ENCODE measurements around the gene UBE4B. TPM values are rescaled to one million over a fixed set of nuclear protein-coding genes. Genes with fewer than 3 reads are reported as not detected.
A peak's percentile ranks its signal among the peaks of the same experiment; 100 is the strongest.

Gene UBE4B
- polyA plus RNA-seq, 3 donors: 6.0 to 34.6 (median 9.2) TPM

DNA sequence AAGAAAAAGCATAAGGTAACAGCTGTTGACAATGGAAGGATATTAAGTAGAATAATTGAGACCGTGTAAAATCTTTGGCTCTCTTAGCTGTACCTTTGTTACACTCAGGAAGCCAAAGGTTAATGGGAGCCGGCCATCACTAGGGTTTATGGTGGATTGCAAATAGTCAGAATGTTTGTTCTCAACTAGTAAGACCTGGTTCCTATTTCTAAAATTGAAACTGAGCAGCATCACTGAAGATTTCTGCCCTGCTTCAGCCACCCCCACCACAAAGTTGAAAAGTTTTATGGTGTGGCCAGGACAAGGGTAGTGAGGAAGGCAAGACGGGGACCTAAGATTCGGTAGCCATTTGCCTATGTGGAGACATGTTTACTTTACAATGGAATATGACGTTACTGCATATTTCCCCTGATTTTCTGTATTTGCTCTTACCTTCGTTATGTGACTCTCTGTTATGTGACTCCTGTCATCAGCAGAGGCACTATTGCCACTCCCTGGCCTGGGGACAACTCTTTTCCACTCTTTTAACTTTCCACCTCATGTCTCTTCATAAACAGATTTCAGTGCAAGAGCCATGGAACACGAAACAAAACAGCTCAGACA is 136.3 kb downstream of the UBE4B start:
- 94% methylated on average over 4 of the region's 7 CpGs for WGBS (ENCODE audit: insufficient coverage)
- no peaks in the 10 kb centered on the region for H3K9me3 ChIP-seq (replicated peaks in 1 of 2; ENCODE audit: control insufficient read depth in 1 of 2, insufficient read depth in 1 of 2, low read length in 2 of 2)
- H3K27me3 Mint-ChIP-seq (ENCODE audit: low read depth in 3 of 3): no peaks in the 10 kb centered on the region
- H3K79me2 ChIP-seq (ENCODE audit: insufficient read depth, low read length): no peaks in the 10 kb centered on the region
- no peaks in the 10 kb centered on the region for H3K4me1 Mint-ChIP-seq
- no peak overlapping the region for H3K4me2 ChIP-seq (replicated peaks; ENCODE audit: extremely low read depth, low read length, poor library complexity, severe bottlenecking)
- no peaks in the 10 kb centered on the region for H3K27me3 ChIP-seq (ENCODE audit: control insufficient read depth in 2 of 2, insufficient read depth in 2 of 2, low read length in 2 of 2)
- H3K4me1 ChIP-seq (ENCODE audit: control insufficient read depth in 1 of 2, insufficient read depth in 2 of 2, low read length in 2 of 2): no peaks in the 10 kb centered on the region
- intact Hi-C loops (cut with micrococcal nuclease): no loop called here
- no peaks in the 10 kb centered on the region for H4K20me1 ChIP-seq (ENCODE audit: insufficient read depth, low read length)
- peak overlapping the region in 1 of 7 donors; percentile 87 for H3K27ac Mint-ChIP-seq
- H2AFZ ChIP-seq (ENCODE audit: insufficient read depth, low read depth, low read length, poor library complexity, severe bottlenecking): no peak overlapping the region
- TF ChIP-seq, protein P1, sequence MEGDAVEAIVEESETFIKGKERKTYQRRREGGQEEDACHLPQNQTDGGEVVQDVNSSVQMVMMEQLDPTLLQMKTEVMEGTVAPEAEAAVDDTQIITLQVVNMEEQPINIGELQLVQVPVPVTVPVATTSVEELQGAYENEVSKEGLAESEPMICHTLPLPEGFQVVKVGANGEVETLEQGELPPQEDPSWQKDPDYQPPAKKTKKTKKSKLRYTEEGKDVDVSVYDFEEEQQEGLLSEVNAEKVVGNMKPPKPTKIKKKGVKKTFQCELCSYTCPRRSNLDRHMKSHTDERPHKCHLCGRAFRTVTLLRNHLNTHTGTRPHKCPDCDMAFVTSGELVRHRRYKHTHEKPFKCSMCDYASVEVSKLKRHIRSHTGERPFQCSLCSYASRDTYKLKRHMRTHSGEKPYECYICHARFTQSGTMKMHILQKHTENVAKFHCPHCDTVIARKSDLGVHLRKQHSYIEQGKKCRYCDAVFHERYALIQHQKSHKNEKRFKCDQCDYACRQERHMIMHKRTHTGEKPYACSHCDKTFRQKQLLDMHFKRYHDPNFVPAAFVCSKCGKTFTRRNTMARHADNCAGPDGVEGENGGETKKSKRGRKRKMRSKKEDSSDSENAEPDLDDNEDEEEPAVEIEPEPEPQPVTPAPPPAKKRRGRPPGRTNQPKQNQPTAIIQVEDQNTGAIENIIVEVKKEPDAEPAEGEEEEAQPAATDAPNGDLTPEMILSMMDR (IDR thresholded peaks at IDR 0.05): no peak
- no peak overlapping the region for H3K4me3 ChIP-seq (replicated peaks in 1 of 3; ENCODE audit: low read depth in 2 of 3, low read length in 3 of 3)
- no peak for DNase-seq
- no peak overlapping the region for H3K27ac ChIP-seq (ENCODE audit: low read depth in 1 of 2, low read length in 2 of 2)
- no peak overlapping the region for H3K9ac ChIP-seq (ENCODE audit: insufficient read depth, low read length, poor library complexity, severe bottlenecking)
- peaks cover 0 to under 1% (median 0%) of the 10 kb centered on the region in 7 donors for H3K9me3 Mint-ChIP-seq
- no peak overlapping the region for H3K4me3 Mint-ChIP-seq
- peaks cover 78 to 93% of the 10 kb centered on the region in 2 donors for H3K36me3 ChIP-seq (replicated peaks in 1 of 2; ENCODE audit: control insufficient read depth in 1 of 2, insufficient read depth in 2 of 2, low read length in 2 of 2)
- peaks cover 75 to 95% of the 10 kb centered on the region in 2 donors for H3K36me3 Mint-ChIP-seq

DNA sequence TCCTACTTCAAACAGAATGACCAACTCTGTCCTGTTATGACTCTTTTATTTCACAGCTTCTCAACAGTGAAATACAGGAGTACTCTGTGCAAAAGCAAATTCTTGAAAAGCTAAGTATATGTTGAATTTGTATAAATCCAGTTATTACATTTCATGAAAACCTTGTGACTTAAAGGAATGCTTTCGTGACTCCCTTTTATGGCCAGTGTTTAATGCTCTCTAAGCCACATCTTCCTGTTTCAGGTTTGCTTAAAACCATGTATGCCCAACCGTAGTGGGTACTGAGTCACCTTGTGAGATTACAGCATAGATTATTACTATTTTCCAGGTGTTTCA is 137.4 kb downstream of the UBE4B start:
- no CpG with 5 or more reads among the region's 2 CpGs for WGBS (ENCODE audit: insufficient coverage)
- no peaks in the 10 kb centered on the region for H3K4me1 ChIP-seq (ENCODE audit: control insufficient read depth in 1 of 2, insufficient read depth in 2 of 2, low read length in 2 of 2)
- H3K9ac ChIP-seq (ENCODE audit: insufficient read depth, low read length, poor library complexity, severe bottlenecking): no peak overlapping the region
- H3K27ac ChIP-seq (ENCODE audit: low read depth in 1 of 2, low read length in 2 of 2): no peak overlapping the region
- H3K4me3 ChIP-seq (replicated peaks in 1 of 3; ENCODE audit: low read depth in 2 of 3, low read length in 3 of 3): no peak overlapping the region
- intact Hi-C loops (cut with micrococcal nuclease): no loop called here
- Mint-ChIP-seq H3K4me1 (no peaks in the 10 kb centered on the region), H3K9me3 (peaks cover 0 to 4% (median 0%) of the 10 kb centered on the region in 7 donors), H3K4me3 (no peak overlapping the region), H3K36me3 (peaks cover 71 to 97% of the 10 kb centered on the region in 2 donors), H3K27ac (no peak overlapping the region), H3K27me3 (ENCODE audit: low read depth in 3 of 3) (no peaks in the 10 kb centered on the region)
- peaks cover 71 to 90% of the 10 kb centered on the region in 2 donors for H3K36me3 ChIP-seq (replicated peaks in 1 of 2; ENCODE audit: control insufficient read depth in 1 of 2, insufficient read depth in 2 of 2, low read length in 2 of 2)
- no peak overlapping the region for H2AFZ ChIP-seq (ENCODE audit: insufficient read depth, low read depth, low read length, poor library complexity, severe bottlenecking)
- no peaks in the 10 kb centered on the region for H3K27me3 ChIP-seq (ENCODE audit: control insufficient read depth in 2 of 2, insufficient read depth in 2 of 2, low read length in 2 of 2)
- TF ChIP-seq, protein P1 (IDR thresholded peaks at IDR 0.05): no peak
- no peaks in the 10 kb centered on the region for H3K9me3 ChIP-seq (replicated peaks in 1 of 2; ENCODE audit: control insufficient read depth in 1 of 2, insufficient read depth in 1 of 2, low read length in 2 of 2)
- DNase-seq: no peak
- H4K20me1 ChIP-seq (ENCODE audit: insufficient read depth, low read length): no peaks in the 10 kb centered on the region
- no peak overlapping the region for H3K4me2 ChIP-seq (replicated peaks; ENCODE audit: extremely low read depth, low read length, poor library complexity, severe bottlenecking)
- no peaks in the 10 kb centered on the region for H3K79me2 ChIP-seq (ENCODE audit: insufficient read depth, low read length)

Measured in CD14-positive monocyte (primary cell).